Measurements from ENCODE around the gene RDX.

RDX gene

DNA sequence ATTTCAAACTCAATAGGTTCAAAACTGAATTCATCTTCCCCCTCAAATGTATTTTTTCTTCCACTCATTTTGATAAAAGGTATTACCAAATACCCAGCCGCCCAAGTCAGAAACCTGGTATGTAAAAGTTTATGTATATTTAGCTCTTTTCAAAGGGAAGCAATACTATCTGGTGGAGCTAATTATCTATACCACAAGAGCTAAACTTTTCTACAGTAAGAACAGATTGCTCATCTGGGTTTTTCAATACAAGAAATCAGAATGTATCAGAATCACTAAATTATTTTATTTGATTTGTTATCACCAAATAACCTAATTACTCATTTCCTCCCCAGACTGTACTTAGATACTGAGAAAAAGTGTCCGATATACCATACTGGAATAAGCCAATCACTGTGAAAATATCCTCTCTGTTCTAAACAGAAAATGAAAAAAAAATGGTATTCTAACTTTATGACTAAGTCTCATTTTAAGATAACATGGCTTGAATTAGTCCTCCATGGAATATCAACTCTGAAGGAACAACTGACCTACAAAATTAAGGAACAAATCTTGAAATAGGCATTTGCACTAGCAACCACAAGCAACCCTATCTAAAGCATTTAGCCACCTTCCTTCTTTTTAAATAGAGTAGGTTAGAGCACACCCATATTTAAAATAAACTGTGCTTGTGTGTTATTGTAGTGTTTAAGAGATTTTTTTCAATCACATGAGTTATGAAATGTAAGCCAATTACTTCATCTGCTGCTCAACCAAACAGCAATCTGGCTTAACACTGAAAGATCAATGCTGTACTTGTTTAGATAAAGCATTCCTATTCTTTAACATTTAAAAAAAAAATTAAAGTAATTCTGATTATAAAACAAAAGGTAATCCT lies 35.0 kb downstream of the RDX start:
- Histone ChIP-seq H3K36me3 (ENCODE audit: insufficient read depth, low read length) (peaks cover 19% of the 10 kb centered on the region), H3K4me1 (ENCODE audit: insufficient read depth, low read length) (no peaks in the 10 kb centered on the region), H3K27ac (ENCODE audit: low read depth, low read length) (no peak overlapping the region), H3K27me3 (ENCODE audit: control insufficient read depth in 1 of 2, insufficient read depth in 2 of 2, low read length in 2 of 2) (no peaks in the 10 kb centered on the region), H3K9me3 (ENCODE audit: low read length) (no peaks in the 10 kb centered on the region), H3K9ac (ENCODE audit: low read length) (no peak overlapping the region), H3K4me3 (ENCODE audit: low read depth in 1 of 2, low read length in 2 of 2) (no peak overlapping the region)

GRCh38 chr11:110253525-110253924 lies 42.9 kb downstream of the RDX start:
- no peak overlapping the region for H3K27ac ChIP-seq (ENCODE audit: low read depth, low read length)
- H3K4me1 ChIP-seq (ENCODE audit: insufficient read depth, low read length) = peaks cover 8% of the 10 kb centered on the region
- no peak overlapping the region for H3K9ac ChIP-seq (ENCODE audit: low read length)
- H3K27me3 ChIP-seq (ENCODE audit: control insufficient read depth in 1 of 2, insufficient read depth in 2 of 2, low read length in 2 of 2) = no peaks in the 10 kb centered on the region
- peaks cover 15% of the 10 kb centered on the region for H3K36me3 ChIP-seq (ENCODE audit: insufficient read depth, low read length)
- H3K4me3 ChIP-seq (ENCODE audit: low read depth in 1 of 2, low read length in 2 of 2) = no peak overlapping the region
- H3K9me3 ChIP-seq (ENCODE audit: low read length) = no peaks in the 10 kb centered on the region

- H3K4me3 ChIP-seq (ENCODE audit: low read depth in 1 of 2, low read length in 2 of 2) = no peak overlapping the region
- H3K9ac ChIP-seq (ENCODE audit: low read length) = no peak overlapping the region
- no peaks in the 10 kb centered on the region for H3K27me3 ChIP-seq (ENCODE audit: control insufficient read depth in 1 of 2, insufficient read depth in 2 of 2, low read length in 2 of 2)
- H3K4me1 ChIP-seq (ENCODE audit: insufficient read depth, low read length) = peaks cover 8% of the 10 kb centered on the region
- H3K9me3 ChIP-seq (ENCODE audit: low read length) = no peaks in the 10 kb centered on the region
- no peak overlapping the region for H3K27ac ChIP-seq (ENCODE audit: low read depth, low read length)
- H3K36me3 ChIP-seq (ENCODE audit: insufficient read depth, low read length) = peaks cover 8% of the 10 kb centered on the region
Observed at GRCh38 chr11:110251836-110252235, 44.6 kb downstream of the RDX start.

DNA sequence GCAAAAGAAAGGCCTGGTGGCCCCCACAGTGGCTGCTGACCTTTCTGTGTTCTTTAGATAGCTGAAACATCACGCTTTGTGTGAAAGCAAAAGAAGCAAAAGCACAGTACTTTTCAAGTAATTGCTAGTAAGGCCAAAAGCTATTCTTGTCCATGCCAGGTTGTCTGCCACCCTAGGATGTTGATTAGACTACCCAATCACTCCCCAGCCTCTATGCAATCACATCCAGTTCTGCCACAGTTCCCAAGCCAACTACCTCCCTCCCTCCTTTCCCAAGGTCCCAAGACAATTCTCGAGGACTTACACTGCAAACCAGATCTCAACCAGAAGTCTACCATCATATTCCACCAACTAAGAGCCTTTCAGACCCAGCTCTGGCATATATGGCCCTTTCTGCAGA lies 46.2 kb downstream of the RDX start:
- Histone ChIP-seq H3K27ac (ENCODE audit: low read depth, low read length) (no peak overlapping the region), H3K4me1 (ENCODE audit: insufficient read depth, low read length) (peaks cover 8% of the 10 kb centered on the region), H3K9ac (ENCODE audit: low read length) (no peak overlapping the region), H3K4me3 (ENCODE audit: low read depth in 1 of 2, low read length in 2 of 2) (no peak overlapping the region), H3K9me3 (ENCODE audit: low read length) (no peaks in the 10 kb centered on the region), H3K36me3 (ENCODE audit: insufficient read depth, low read length) (peaks cover 8% of the 10 kb centered on the region), H3K27me3 (ENCODE audit: control insufficient read depth in 1 of 2, insufficient read depth in 2 of 2, low read length in 2 of 2) (no peaks in the 10 kb centered on the region)

DNA sequence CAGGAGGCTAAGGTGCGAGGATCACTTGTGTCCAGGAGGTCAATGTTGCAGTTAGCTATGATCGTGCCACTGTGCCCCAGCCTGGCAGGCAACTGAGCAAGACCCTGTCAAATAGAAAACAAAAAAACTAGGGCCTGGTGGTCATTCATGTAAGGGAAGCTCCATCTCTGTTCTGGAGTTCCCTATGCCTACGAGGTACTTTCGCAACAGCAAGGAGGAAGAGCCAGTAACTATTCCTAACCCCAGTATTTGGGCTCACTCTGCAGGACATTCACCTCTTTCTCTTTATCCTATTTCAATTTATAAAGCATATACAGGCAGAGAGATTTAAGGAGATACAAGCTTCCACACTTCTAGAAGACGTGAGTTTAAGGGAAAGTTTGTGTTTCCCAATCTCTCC lies 46.6 kb downstream of the RDX start:
- Histone ChIP-seq H3K27ac (ENCODE audit: low read depth, low read length) (no peak overlapping the region), H3K27me3 (ENCODE audit: control insufficient read depth in 1 of 2, insufficient read depth in 2 of 2, low read length in 2 of 2) (no peaks in the 10 kb centered on the region), H3K4me1 (ENCODE audit: insufficient read depth, low read length) (peaks cover 8% of the 10 kb centered on the region), H3K9me3 (ENCODE audit: low read length) (no peaks in the 10 kb centered on the region), H3K36me3 (ENCODE audit: insufficient read depth, low read length) (peaks cover 8% of the 10 kb centered on the region), H3K9ac (ENCODE audit: low read length) (no peak overlapping the region), H3K4me3 (ENCODE audit: low read depth in 1 of 2, low read length in 2 of 2) (no peak overlapping the region)

- Histone ChIP-seq H3K27ac (ENCODE audit: low read depth, low read length) (no peak overlapping the region), H3K4me1 (ENCODE audit: insufficient read depth, low read length) (peaks cover 8% of the 10 kb centered on the region), H3K27me3 (ENCODE audit: control insufficient read depth in 1 of 2, insufficient read depth in 2 of 2, low read length in 2 of 2) (no peaks in the 10 kb centered on the region), H3K4me3 (ENCODE audit: low read depth in 1 of 2, low read length in 2 of 2) (no peak overlapping the region), H3K36me3 (ENCODE audit: insufficient read depth, low read length) (peaks cover 8% of the 10 kb centered on the region), H3K9ac (ENCODE audit: low read length) (no peak overlapping the region), H3K9me3 (ENCODE audit: low read length) (no peaks in the 10 kb centered on the region)
Observed at GRCh38 chr11:110249066-110249465, 47.3 kb downstream of the RDX start.

GRCh38 chr11:110243791-110244190 lies 52.6 kb downstream of the RDX start:
- H3K27me3 ChIP-seq (ENCODE audit: control insufficient read depth in 1 of 2, insufficient read depth in 2 of 2, low read length in 2 of 2) = no peaks in the 10 kb centered on the region
- no peak overlapping the region for H3K27ac ChIP-seq (ENCODE audit: low read depth, low read length)
- H3K9me3 ChIP-seq (ENCODE audit: low read length) = no peaks in the 10 kb centered on the region
- no peak overlapping the region for H3K4me3 ChIP-seq (ENCODE audit: low read depth in 1 of 2, low read length in 2 of 2)
- no peaks in the 10 kb centered on the region for H3K4me1 ChIP-seq (ENCODE audit: insufficient read depth, low read length)
- no peaks in the 10 kb centered on the region for H3K36me3 ChIP-seq (ENCODE audit: insufficient read depth, low read length)
- no peak overlapping the region for H3K9ac ChIP-seq (ENCODE audit: low read length)

DNA sequence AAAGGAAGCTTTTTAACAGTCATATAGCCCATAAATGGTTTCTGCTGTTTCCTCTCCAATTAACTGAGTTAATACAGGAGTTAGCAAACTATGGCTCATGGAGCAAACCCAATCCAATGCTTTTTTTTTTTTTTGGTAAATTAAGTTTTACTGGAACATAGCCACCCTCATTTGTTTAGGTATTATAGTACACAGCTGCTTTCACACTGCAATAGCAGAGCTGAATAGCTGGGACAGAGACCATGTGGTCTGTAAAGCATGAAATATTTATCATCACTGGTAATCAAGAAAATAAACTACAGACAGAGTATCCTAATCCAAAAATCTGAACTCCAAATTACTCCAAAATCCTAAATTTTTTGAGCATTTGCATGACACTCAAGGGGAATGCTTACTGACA lies 53.7 kb downstream of the RDX start:
- no peak overlapping the region for H3K27ac ChIP-seq (ENCODE audit: low read depth, low read length)
- no peaks in the 10 kb centered on the region for H3K9me3 ChIP-seq (ENCODE audit: low read length)
- no peaks in the 10 kb centered on the region for H3K27me3 ChIP-seq (ENCODE audit: control insufficient read depth in 1 of 2, insufficient read depth in 2 of 2, low read length in 2 of 2)

DNA sequence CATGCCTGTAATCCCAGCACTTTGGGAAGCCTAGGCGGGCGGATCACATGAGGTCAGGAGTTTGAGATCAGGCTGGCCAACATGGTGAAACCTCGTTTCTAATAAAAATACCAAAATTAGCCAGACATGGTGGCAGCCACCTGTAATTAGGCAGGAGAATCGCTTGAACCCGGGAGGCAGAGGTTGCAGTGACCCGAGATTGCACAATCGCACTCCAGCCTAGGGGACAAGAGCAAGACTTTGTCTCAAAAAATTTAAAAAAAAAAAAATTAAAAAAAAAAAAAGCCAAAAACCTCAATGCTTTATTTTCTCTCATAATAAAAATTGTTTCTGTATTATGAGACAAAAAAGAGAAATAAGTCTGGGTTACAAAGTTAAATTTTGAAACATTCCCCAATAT lies 54.2 kb downstream of the RDX start:
- Histone ChIP-seq H3K27me3 (ENCODE audit: control insufficient read depth in 1 of 2, insufficient read depth in 2 of 2, low read length in 2 of 2) (no peaks in the 10 kb centered on the region), H3K36me3 (ENCODE audit: insufficient read depth, low read length) (peaks cover 10% of the 10 kb centered on the region), H3K4me3 (ENCODE audit: low read depth in 1 of 2, low read length in 2 of 2) (no peak overlapping the region)

More for the DNA sequence above, 53.7 kb downstream of the RDX start:
- Histone ChIP-seq H3K9ac (ENCODE audit: low read length) (no peak overlapping the region), H3K36me3 (ENCODE audit: insufficient read depth, low read length) (peaks cover 5% of the 10 kb centered on the region), H3K4me3 (ENCODE audit: low read depth in 1 of 2, low read length in 2 of 2) (no peak overlapping the region), H3K4me1 (ENCODE audit: insufficient read depth, low read length) (no peaks in the 10 kb centered on the region)

DNA sequence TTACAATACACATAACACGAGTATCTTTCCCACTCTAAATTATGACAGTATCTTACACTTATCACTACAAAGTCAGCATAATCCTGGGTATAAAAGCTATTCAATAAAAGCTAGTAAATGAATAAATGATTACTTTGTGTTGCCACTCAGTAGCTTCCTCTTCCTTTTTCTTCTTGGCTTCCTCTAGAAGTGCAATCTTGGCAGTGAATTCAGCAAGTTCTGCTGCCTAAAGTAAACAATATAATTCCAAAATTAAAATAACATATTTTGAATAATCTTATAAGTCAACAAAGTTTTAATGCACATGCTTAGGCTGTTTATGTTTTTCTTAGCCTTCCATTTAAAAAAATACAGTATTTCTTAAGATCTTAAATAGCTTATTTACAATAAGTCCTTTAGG lies 60.4 kb downstream of the RDX start:
- no peaks in the 10 kb centered on the region for H3K9me3 ChIP-seq (ENCODE audit: low read length)
- H3K36me3 ChIP-seq (ENCODE audit: insufficient read depth, low read length) = peaks cover 43% of the 10 kb centered on the region
- no peaks in the 10 kb centered on the region for H3K4me1 ChIP-seq (ENCODE audit: insufficient read depth, low read length)
- no peak overlapping the region for H3K9ac ChIP-seq (ENCODE audit: low read length)
- no peak overlapping the region for H3K27ac ChIP-seq (ENCODE audit: low read depth, low read length)
- no peaks in the 10 kb centered on the region for H3K27me3 ChIP-seq (ENCODE audit: control insufficient read depth in 1 of 2, insufficient read depth in 2 of 2, low read length in 2 of 2)
- H3K4me3 ChIP-seq (ENCODE audit: low read depth in 1 of 2, low read length in 2 of 2) = no peak overlapping the region

More for the DNA sequence above, 54.2 kb downstream of the RDX start:
- Histone ChIP-seq H3K9me3 (ENCODE audit: low read length) (no peaks in the 10 kb centered on the region), H3K4me1 (ENCODE audit: insufficient read depth, low read length) (no peaks in the 10 kb centered on the region), H3K9ac (ENCODE audit: low read length) (no peak overlapping the region), H3K27ac (ENCODE audit: low read depth, low read length) (no peak overlapping the region)

DNA sequence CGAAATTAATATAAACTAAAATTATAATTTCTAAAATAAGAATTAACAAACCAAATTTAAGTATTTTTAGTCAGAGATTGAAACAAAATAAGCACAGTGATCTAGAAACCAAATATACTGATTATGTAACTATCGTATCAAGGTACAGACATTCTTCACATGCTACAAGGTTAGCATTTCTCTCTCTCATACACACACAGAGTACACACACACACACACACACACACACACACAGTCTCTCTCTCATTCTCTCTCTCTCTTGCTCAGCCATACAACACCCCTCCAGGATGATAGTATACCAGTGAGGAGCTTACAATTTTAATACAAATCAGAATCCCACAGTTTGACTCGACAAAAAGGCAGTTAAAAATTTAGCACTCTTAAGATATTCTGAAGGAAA lies 66.0 kb downstream of the RDX start:
- Histone ChIP-seq H3K36me3 (ENCODE audit: insufficient read depth, low read length) (peaks cover 29% of the 10 kb centered on the region), H3K27me3 (ENCODE audit: control insufficient read depth in 1 of 2, insufficient read depth in 2 of 2, low read length in 2 of 2) (no peaks in the 10 kb centered on the region), H3K27ac (ENCODE audit: low read depth, low read length) (no peak overlapping the region), H3K4me3 (ENCODE audit: low read depth in 1 of 2, low read length in 2 of 2) (no peak overlapping the region), H3K9ac (ENCODE audit: low read length) (no peak overlapping the region), H3K9me3 (ENCODE audit: low read length) (no peaks in the 10 kb centered on the region), H3K4me1 (ENCODE audit: insufficient read depth, low read length) (no peaks in the 10 kb centered on the region)
